GM10847 (cell line): ENCODE results near the gene SPATA12.

Experiments used
- POLR2A ChIP-seq: IDR thresholded peaks from 2 replicates; pipeline ENCODE4 v1.6.1; 2011; ENCODE audit not compliant: insufficient read length; ENCODE audit errors: extremely low read depth

Gene SPATA12

DNA sequence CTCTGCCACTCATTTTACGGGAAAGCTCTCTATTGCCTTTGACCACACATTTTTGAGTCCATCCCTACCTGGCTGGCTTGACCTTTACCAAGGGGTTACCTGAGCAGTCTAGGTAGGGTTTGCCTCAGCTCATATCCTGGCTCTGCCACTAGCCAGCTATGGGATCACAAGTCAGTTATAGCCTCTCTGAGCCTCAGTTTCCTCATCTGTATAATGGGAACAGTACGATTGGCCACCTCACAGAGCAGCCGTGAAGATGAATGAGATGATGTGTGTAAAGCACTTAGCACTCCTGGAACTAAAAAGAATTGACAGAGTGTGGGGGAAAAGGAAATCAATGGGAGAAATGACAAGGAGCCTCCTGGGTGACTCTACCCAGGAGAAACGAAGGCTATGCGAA lies 28.0 kb downstream of the SPATA12 start:
- no peak for TF ChIP-seq POLR2A

DNA sequence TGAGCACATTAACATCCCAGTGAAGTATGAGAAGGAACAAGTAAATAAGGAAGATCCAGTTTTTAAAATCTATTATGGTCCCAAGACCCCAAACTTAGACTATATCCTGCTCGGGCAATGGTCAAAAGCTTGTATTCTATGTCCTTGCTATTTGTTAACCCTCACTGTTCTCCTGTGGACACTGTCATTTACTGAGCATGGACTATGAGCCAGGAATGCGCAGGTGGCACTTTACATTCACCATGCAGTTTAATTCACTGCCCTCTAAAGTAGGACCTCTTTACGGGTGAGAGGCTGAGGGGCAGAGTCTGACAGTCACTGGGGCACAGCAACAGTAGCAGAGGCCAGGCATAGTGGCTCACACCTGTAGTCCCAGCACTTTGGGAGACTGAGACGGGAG lies 28.6 kb downstream of the SPATA12 start:
- TF ChIP-seq POLR2A: no peak

DNA sequence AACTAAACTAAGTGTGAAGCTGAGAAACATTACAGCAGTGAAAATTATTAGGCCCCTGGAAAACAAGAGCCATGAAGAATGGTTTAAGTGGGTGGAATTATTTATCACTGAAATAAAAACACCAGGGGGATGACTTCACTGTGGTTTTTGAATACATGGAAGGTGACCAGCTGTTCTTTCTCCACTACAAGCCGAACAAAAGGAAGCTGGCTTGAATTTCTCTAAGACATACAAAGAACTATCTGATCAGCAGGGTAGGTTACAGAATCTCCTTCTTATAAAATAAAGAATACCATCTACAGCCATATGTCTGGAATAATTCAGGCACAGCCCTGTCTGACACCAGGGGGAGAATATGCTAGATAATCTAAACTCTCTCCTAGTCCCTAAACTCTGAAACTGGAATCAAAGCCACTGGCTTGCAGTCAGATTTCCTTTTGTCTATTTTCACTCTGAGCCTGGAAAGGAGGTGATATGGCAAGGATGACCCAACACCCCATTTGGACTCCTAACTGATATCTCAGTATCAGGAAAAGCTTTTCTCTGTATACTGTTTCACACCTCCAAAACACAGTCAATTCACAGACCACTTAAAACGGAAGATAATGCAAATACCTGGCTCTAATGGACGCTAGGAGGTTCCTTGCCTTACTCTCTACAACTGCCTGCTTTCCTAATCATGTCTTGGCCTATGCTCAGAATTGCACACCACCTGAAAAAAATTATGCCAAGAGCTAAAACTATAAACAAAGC lies 31.2 kb downstream of the SPATA12 start:
- TF ChIP-seq POLR2A: no peak

DNA sequence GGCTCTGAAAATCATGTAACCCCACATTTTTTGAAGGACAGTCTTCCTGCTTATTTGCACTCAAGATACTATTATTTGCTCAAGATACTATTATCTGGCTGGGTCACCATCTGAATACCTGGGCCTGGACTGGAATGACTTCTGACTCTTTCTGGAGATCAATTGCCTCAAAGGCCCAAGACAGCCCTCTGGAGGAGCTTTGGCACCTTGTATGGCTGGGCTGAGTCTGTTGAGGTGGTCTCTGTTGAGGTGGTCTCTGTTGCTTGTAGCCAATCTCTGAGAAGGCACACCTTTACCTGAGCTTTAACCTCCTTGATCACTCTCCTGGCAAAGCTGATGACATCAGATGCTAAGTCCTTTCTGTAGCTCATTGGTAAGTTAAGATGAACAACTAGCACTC lies 33.0 kb downstream of the SPATA12 start:
- no peak for TF ChIP-seq POLR2A

DNA sequence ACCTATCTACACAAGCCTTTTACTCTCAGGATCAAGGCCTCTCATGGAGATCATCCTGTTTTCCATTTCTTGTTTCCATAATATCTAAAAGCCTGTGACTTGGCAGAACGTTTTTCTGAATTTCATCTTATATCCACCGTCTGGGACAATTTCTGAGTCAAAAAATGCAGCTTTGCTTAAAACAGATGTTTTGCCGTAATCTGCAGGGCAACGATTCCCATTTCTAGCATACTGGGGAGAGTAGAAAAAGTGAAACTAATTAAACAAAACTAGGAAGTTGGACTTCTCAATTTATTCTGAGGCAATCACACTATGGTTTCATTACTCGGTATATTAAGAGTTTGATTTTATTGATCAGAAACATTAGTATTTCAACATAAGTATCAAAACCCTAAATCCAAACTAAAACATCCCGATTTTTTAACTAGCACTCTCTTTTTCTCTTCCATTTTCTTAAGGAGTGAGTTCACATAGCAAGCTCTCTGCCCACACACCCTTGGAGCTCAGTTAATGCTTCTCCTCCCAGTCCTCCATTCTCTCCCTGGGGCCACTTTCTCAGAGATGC lies 33.6 kb downstream of the SPATA12 start:
- TF ChIP-seq POLR2A: no peak

DNA sequence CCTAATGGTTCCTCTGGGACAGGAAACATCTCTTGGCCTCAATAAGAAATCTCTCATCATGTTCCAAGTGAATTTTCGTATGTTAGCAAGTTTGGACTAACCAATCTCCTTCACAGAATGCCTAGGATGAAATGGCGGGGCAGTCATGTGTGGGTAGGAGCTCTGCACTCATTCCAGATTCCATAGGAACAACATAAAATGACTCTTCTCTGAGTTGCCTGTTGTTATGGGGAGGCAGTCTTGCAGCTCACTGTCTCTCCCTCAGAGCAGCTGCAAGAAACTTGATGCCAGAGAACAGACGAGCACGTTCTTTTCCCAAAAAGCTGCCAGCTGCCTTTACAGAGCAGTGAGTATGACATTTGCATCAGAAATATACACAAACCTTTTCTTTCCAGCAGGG lies 34.1 kb downstream of the SPATA12 start:
- no peak for TF ChIP-seq POLR2A

DNA sequence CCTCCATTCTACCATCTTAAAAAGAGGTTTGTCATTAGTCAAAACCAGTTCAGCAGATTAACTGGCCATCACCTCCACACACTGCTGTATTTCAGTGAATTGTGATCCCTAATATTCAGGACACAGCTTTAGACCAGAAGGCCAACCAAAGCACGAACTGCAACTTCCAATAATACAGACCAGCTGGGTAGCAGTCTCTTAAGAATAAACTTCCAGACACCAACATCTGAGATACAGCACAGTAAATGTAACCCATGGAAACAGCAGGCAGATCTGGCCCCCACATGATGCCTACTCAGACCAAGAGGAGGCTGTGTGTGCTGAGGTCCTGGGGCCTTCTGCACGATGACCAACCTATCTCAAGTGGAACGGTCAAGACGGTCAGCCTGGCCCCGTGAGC lies 34.9 kb downstream of the SPATA12 start:
- TF ChIP-seq POLR2A: no peak

DNA sequence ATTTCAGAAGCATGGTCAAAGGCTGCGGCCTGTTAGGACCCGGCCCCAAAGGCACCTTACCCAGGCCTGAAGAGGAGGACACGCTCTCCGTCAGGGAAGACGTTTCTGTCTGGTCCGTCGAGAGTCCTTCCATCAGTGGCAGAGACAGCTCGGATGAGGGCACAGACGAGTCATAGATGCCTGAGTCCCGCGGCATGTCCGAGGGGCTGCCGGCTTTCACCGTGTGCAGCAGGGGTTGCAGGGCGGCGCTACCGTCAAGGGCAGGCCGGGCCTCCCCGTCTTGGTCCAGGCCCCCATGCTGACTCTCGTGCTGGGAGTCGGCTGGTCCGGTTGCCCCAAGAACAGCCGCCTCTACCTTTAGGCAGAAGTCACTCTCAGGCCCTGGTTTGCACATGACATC lies 37.1 kb downstream of the SPATA12 start:
- TF ChIP-seq POLR2A: no peak

DNA sequence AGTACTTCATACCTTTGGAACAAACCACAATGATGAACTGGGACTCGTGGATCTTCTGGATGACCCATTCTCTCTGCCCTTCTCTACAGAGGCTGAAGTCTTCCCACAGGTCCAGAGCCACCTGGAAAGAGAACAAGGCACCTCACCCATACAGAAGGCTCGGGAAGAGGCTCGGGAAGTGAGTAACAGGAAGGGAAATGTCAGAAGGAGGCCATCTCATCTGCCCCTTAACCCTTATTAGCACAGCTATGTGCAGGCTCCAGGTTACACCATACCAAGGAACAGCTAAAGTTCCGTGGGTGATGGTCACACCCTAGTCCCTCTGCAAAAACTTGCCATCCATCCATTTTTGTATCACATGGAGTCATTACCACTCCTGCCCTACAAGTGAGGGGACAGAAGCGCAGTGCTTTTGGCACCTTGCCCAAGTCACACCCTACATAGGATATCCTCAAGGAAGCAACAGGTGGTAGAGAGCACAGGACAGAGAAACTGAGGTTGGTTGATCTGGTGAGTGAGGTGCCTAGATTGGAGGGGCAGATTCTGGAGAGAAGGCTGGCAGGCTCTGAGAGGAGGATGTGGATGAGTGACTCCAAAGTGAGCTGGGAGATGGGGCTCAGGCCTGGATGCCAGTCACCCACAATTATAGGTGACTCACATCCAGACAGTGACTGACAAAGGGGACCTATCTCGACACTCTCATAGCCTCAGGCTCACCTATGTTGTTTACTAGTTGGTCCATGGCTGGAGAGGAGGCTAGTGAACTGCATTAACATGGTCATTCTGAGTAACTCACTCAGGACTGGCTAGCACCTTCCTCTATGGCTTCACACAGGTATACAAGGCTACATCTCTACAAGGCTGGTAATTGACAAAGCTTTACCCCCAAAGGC lies 38.2 kb downstream of the SPATA12 start:
- TF ChIP-seq POLR2A: no peak

DNA sequence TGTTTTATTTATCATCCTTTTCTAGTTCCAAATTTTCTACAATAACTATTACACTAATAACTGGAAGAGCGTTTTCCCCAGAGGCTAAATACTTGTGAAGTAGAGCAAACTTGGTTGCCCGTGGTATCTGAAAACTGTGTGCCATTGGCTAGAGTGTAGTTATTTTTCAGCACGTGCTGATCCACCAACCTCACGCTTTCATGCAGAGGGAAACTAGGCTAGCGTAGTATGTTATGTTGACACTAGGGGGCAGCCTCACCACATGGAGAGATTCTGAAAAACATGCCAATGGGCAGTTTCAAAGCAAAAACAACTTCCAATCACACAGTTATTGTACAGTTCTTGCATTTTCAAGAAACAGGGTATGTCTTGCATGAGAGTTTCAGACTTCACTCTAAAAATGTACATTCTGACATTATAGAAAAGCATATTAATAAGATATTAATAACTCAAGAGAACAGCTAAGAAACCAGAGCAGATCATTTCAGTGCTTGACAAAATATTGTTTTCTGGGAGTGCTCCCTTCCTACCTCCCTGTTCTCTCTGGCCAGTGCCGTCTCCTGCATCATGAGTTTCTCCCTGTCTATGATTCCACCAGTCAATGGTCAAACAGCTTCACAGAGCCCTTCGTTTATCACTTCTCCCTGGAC lies 39.7 kb downstream of the SPATA12 start:
- no peak for TF ChIP-seq POLR2A

DNA sequence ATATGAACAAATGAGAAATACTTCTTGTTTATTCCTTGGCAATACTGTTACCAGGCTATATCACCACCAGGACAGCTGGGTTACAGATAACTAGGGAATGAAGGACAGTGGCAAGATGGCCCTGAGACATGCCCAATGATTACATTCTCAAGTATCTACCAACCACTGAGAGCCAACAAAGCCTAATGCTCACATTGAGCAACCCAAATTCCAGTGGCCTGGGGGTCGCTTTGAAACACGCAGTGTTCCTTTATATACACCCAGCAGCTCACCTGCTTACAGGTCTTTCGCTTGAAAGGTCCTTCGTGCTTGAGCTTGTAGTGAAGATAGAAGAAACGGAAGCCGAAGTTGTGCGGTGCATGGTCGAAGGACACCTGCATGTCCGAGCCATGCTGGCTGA lies 45.1 kb downstream of the SPATA12 start:
- TF ChIP-seq POLR2A: no peak

DNA sequence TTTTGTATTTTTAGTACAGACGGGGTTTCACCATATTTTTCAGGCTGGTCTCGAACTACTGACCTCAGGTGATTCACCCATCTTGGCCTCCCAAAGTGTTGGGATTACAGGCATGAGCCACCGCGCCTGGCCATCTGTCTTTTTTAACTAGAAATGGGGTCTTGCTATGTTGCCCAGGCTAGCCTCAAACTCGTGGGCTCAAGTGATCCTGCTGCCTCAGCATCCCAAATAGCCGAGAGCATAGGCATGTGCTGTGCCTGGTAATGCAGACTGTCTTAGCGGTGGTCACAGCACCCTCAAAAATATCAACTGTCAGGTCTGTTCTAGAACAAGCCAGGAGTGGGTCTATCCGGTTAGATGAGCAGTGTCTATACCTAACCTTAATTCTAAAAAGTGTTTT lies 48.2 kb downstream of the SPATA12 start:
- TF ChIP-seq POLR2A: no peak

DNA sequence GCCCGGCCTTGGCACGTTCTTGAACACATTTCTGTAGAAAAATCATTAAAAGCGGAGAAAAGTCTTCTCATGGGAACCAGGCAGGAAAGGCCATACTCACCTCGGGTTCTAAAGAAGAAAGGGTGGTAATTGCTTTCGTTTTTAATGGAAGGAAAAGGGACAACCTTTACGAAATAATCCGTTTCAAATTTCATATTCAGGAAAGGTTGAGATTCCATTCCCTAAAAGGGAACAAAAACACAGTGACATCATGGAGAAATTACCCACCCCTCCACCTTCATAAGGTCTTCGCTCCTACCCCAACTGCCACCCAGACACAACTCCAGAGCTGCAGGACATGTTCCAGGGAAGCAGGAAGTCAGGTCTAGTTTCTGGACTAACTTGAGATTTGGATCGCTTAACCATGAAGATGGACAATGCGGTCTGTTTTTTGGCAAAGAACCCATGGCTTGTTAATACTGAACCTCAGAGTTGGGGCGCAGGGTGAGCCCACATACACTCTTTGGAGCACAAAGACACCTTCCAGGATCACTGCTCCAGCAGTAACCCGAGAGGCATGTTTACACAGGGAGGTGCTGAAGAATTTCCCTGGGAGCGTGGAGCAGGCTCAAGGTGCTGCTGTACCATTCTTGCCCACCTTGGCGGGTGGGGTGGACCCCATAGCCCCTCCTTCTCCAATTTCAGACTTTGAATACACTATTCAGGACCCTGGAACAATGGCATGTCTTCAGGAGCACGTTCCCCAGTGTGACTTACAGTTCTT lies 49.2 kb downstream of the SPATA12 start:
- no peak for TF ChIP-seq POLR2A

DNA sequence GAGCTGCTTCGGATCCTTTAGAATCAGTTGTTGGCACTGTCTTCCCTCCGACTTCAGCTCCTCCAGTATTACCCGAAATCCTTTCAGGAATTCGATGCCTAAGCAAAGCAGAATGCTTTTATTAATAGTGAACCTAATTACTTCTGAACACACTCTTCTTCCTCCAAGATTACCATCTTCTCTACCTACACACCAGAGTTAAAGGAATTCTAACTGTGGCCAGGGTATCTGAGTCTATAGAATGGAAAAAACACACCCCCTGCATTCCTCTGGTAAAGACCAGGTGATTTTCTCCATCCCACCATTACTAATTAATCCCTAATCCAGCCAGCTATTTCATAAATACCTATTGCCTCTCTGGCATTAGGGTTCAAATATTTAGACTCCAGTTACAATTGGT lies 49.8 kb downstream of the SPATA12 start:
- TF ChIP-seq POLR2A: no peak

DNA sequence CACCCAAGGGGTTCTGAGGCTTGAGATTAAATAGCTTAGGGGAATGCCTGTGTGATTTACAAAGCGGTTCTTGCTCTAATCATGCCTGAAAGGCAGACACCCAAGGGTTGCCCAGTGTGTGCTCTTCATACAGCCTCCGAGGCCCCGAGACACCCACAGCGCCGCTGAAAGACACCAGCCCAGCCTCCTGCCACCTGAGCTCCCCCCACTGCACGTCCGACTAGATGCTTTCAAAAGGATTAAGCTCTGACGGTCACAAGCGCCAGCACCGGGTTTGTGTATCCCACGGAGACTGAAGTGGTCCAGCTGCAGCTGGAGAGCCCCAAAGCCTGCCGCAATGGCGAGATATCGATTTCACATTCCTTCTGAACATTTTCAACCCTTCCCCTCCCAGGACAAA lies 50.3 kb downstream of the SPATA12 start:
- no peak for TF ChIP-seq POLR2A

DNA sequence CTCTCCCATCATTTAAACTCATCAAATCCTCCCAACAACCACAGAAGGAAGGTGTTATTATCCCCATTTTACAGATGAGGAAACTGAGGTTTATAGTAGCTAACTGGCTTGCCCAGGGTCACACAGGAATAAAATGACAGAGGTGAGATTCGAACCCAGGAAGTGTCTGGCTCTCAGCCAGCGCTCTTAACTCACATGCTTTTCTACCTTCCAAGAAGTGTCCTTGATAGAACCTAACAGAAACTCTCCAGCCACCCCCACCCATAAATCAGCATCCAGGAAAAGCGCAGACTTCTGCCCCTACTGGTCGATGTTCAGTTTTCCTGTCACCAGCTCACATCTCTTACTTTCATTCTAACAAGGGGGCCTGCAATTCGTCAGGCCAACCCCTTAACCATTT lies 51.7 kb downstream of the SPATA12 start:
- TF ChIP-seq POLR2A: no peak

DNA sequence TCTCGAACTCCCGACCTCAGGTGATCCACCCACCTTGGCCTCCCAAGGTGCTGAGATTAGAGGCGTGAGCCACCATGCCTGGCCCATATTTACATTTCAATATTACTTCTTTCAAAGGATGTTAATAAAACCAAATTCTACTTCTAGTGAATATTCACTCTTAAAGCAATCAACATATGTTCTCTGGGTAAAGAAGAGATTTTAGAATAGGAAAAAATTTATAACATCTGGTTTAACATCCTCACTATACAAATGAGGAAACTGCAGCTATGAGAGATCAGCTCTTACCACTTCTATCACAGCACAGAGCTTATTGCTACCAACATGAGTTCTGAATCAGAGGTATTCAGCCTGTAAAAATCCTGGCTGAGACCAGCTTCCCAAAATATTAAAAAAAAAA lies 56.0 kb downstream of the SPATA12 start:
- no peak for TF ChIP-seq POLR2A
